ENCODE data around the gene SH2D4B. TPM values are rescaled to one million over a fixed set of nuclear protein-coding genes. Genes with fewer than 3 reads are reported as not detected.

SH2D4B gene
- total RNA-seq, 3 donors from 2014 or later (not counting 1 experiment from before 2014, with no cell fraction given): 0.19 to 0.30 (median 0.27) TPM

DNA sequence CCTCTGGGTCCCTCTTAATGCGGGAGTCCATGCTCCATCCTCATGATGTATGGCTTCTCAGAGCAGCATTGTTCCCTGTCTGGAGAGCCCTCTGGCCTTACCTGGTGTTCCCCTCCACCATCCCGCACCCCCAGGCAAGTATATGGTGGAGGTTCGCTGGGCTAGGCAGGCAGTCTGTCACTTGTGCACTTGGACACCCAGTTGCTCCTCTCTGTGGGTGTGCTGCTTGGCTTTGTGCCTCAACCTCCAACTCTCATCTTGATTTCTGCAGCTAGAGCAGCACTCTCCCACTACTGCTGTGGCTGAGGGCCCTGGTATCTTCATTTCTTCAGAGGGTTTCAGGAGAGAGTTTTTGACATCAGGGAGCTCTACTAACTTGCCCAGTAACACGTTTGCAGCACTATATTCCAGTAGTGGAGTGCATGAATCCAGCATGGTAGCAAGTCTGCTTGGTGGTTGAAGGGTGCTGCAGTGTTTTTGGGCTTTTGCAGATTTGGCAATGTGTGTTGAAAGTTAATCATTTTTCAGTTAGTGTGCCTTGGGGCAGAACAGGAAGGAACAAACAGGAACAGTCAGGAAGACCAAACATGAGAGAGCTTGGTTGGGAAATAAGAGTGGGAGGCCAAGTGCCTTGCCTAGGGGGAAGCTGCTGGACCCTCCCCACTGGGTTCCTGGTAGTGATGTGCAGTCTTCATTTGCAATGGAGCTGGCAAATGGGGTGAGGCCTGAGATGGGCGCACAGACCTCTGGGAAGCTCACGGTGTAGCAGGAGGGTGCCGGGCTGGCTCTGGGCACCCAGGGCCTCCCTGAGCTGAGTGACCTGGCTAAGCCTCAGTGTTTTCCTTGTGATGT lies 46.2 kb upstream of the SH2D4B start:
- H3K27me3 ChIP-seq (ENCODE audit: control insufficient read depth, insufficient read depth, low read length): no peaks in the 10 kb centered on the region
- no peak for ATAC-seq
- 84% methylated on average over 7 of the region's 7 CpGs for WGBS (ENCODE audit: insufficient coverage)
- Mint-ChIP-seq H3K4me1 (peaks cover 97 to 98% of the 10 kb centered on the region in 2 donors), H3K36me3 (peaks cover 13% of the 10 kb centered on the region), H3K27ac (peak overlapping the region; percentile 75 to 89), H3K9me3 (peaks cover under 1 to 2% of the 10 kb centered on the region in 2 donors), H3K27me3 (ENCODE audit: low read depth in 2 of 2) (no peaks in the 10 kb centered on the region), H3K4me3 (peak overlapping the region; percentile 74)
- no peak overlapping the region for H3K27ac ChIP-seq (ENCODE audit: low read length)
- no peak overlapping the region for H3K4me3 ChIP-seq (ENCODE audit: low read length)
- TF ChIP-seq, protein P1, sequence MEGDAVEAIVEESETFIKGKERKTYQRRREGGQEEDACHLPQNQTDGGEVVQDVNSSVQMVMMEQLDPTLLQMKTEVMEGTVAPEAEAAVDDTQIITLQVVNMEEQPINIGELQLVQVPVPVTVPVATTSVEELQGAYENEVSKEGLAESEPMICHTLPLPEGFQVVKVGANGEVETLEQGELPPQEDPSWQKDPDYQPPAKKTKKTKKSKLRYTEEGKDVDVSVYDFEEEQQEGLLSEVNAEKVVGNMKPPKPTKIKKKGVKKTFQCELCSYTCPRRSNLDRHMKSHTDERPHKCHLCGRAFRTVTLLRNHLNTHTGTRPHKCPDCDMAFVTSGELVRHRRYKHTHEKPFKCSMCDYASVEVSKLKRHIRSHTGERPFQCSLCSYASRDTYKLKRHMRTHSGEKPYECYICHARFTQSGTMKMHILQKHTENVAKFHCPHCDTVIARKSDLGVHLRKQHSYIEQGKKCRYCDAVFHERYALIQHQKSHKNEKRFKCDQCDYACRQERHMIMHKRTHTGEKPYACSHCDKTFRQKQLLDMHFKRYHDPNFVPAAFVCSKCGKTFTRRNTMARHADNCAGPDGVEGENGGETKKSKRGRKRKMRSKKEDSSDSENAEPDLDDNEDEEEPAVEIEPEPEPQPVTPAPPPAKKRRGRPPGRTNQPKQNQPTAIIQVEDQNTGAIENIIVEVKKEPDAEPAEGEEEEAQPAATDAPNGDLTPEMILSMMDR (IDR thresholded peaks at IDR 0.05): no peak
- DNase-seq: no peak
- no peaks in the 10 kb centered on the region for H3K9me3 ChIP-seq (ENCODE audit: control insufficient read depth, insufficient read depth, low read length)
- peaks cover 36% of the 10 kb centered on the region for H3K36me3 ChIP-seq (ENCODE audit: control insufficient read depth, insufficient read depth, low read length)
- intact Hi-C loops (cut with micrococcal nuclease): loop anchor here (10.0 kb wide), 1 partner anchor 287 kb away; the partner anchor contains the start of gene ANXA11
- H3K4me1 ChIP-seq (ENCODE audit: control insufficient read depth, insufficient read depth, low read length): peaks cover 87% of the 10 kb centered on the region

DNA sequence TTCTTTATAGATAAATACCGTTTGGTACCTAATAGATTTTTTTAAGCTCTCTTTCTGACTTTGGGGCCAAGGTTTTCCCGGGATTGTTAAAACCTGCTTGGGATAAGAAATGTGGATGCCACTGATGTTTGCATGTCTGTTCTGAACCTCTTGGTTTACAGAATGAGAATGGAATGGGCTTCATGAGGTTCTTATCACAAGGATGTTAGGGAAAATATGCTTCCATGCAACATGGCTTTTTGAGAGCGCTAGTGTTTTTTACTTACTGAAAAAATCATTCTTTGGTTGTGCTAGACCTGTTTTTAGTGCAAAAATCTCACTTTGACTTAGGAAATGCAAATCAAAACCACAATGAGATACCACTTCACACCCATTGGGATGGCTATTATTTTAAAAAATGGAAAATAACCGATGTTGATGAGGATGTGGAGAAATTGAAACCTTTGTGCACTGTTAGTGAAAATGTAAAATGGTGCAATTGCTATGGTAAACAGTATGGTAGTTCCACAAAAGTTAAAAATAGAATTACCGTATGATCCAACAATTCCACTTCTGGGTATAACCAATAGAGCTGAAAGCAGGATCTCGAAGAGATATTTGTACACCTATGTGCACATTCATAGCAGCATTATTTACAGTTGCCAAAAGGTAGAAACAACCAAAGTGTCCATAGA lies 44.7 kb upstream of the SH2D4B start:
- Histone ChIP-seq H3K27me3 (ENCODE audit: control insufficient read depth, insufficient read depth, low read length) (no peaks in the 10 kb centered on the region), H3K27ac (ENCODE audit: low read length) (peak overlapping the region; percentile 38), H3K4me3 (ENCODE audit: low read length) (no peak overlapping the region), H3K9me3 (ENCODE audit: control insufficient read depth, insufficient read depth, low read length) (no peaks in the 10 kb centered on the region), H3K36me3 (ENCODE audit: control insufficient read depth, insufficient read depth, low read length) (peaks cover 36% of the 10 kb centered on the region), H3K4me1 (ENCODE audit: control insufficient read depth, insufficient read depth, low read length) (peaks cover 82% of the 10 kb centered on the region)
- Mint-ChIP-seq H3K27ac (peak overlapping the region; percentile 75 to 89), H3K4me3 (peak overlapping the region; percentile 49), H3K4me1 (peaks cover 97 to 98% of the 10 kb centered on the region in 2 donors), H3K9me3 (peaks cover 4 to 6% of the 10 kb centered on the region in 2 donors), H3K36me3 (peaks cover 21% of the 10 kb centered on the region), H3K27me3 (ENCODE audit: low read depth in 2 of 2) (no peaks in the 10 kb centered on the region)
- peak in 1 of 3 donors; percentile 1 for ATAC-seq
- DNase-seq: no peak
- 74% methylated on average over 3 of the region's 6 CpGs for WGBS (ENCODE audit: insufficient coverage)
- intact Hi-C loops (cut with micrococcal nuclease): loop anchor here (10.0 kb wide), 1 partner anchor 288 kb away; the partner anchor contains the start of gene ANXA11
- TF ChIP-seq, protein P1 (IDR thresholded peaks at IDR 0.05): no peak

DNA sequence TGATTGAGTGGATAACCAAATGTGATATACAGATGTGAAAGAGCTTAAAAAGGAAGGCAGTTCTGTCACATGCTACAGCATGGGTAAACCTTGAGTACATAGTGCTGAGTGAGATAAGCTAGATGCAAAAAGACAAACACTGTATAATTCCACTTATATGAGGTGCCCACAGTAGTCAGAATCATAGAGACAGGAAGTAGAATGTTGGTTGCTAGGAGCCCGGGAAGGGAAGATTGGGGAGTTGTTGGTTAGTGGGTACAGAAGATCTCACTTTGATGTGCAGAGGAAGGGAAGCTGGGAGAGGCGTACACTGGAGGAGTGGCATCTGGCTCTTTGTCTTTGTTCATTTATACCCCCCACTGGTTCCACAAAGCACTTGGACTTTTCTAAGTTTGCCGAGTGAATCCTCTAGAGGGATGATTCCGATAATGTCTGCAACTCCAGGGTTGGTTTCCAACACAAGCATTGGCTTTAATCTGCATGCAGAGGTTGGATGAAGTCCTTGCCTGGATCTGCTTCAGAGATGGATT lies 44.1 kb upstream of the SH2D4B start:
- no peaks in the 10 kb centered on the region for H3K9me3 ChIP-seq (ENCODE audit: control insufficient read depth, insufficient read depth, low read length)
- no peak overlapping the region for H3K4me3 ChIP-seq (ENCODE audit: low read length)
- Mint-ChIP-seq H3K4me1 (peaks cover 97 to 98% of the 10 kb centered on the region in 2 donors), H3K27ac (peak overlapping the region; percentile 75 to 89), H3K9me3 (peaks cover 4 to 6% of the 10 kb centered on the region in 2 donors), H3K36me3 (peaks cover 21% of the 10 kb centered on the region), H3K4me3 (peak overlapping the region; percentile 49), H3K27me3 (ENCODE audit: low read depth in 2 of 2) (no peaks in the 10 kb centered on the region)
- peaks cover 36% of the 10 kb centered on the region for H3K36me3 ChIP-seq (ENCODE audit: control insufficient read depth, insufficient read depth, low read length)
- TF ChIP-seq, protein P1 (IDR thresholded peaks at IDR 0.05): no peak
- DNase-seq (peak in 1 of 2 donors; percentile 69), ATAC-seq (peak; percentile 39 to 63 (median 50))
- H3K27me3 ChIP-seq (ENCODE audit: control insufficient read depth, insufficient read depth, low read length): no peaks in the 10 kb centered on the region
- WGBS (ENCODE audit: insufficient coverage): 33% methylated on average over 4 of the region's 4 CpGs
- peak overlapping the region; percentile 38 for H3K27ac ChIP-seq (ENCODE audit: low read length)
- peaks cover 82% of the 10 kb centered on the region for H3K4me1 ChIP-seq (ENCODE audit: control insufficient read depth, insufficient read depth, low read length)
- intact Hi-C loops (cut with micrococcal nuclease): loop anchor here (1.0 to 10.0 kb wide), 2 partner anchors 7 to 289 kb away; partner anchors contain the start of gene ANXA11
